Neural progenitor cell (in vitro differentiated cells): Measurements from ENCODE around the gene EGLN3. TPM values are rescaled to one million over a fixed set of nuclear protein-coding genes. Genes with fewer than 3 reads are reported as not detected.

Experiments
- DNase-seq: peaks from one replicate; pipeline ENCODE4 v3.0.0-alpha.2; 2016; ENCODE audit warnings: low spot score
- H2AFZ ChIP-seq: fragments of 200-600 bp; sonication (generic); replicated peaks from 2 replicates; pipeline ENCODE4 v1.6.1; 2016; ENCODE audit warnings: antibody characterized with exemption
- H3F3A ChIP-seq: fragments of 200-600 bp; sonication (generic); 2 replicates; pipeline ENCODE4 v1.6.1; 2016; ENCODE audit warnings: antibody characterized with exemption, low read depth
- H3K27ac ChIP-seq: fragments of 200-600 bp; sonication (generic); 2 replicates; pipeline ENCODE4 v1.5.1; 2016; ENCODE audit warnings: mild to moderate bottlenecking
- H3K27me3 ChIP-seq: fragments of 200-600 bp; sonication (generic); 2 replicates; pipeline ENCODE4 v1.6.1; 2016; ENCODE audit warnings: mild to moderate bottlenecking, moderate library complexity
- H3K36me3 ChIP-seq: fragments of 200-600 bp; sonication (generic); 2 replicates; pipeline ENCODE4 v1.5.1; 2016
- H3K4me1 ChIP-seq: fragments of 200-600 bp; sonication (generic); 2 replicates; pipeline ENCODE4 v1.6.1; 2016; ENCODE audit warnings: mixed run types
- H3K4me2 ChIP-seq: fragments of 200-600 bp; sonication (generic); 2 replicates; pipeline ENCODE4 v1.6.1; 2016
- H3K4me3 ChIP-seq: fragments of 200-600 bp; sonication (generic); 2 replicates; pipeline ENCODE4 v1.5.1; 2016
- H3K79me2 ChIP-seq: fragments of 200-600 bp; sonication (generic); 2 replicates; pipeline ENCODE4 v1.6.1; 2016; ENCODE audit warnings: low read depth
- H3K9ac ChIP-seq: fragments of 200-600 bp; sonication (generic); 2 replicates; pipeline ENCODE4 v1.6.1; 2016
- H3K9me3 ChIP-seq: fragments of 200-600 bp; sonication (generic); 2 replicates; pipeline ENCODE4 v1.5.1; 2016; ENCODE audit warnings: low read depth
- H4K20me1 ChIP-seq: fragments of 200-600 bp; sonication (generic); 2 replicates; pipeline ENCODE4 v1.6.1; 2016; ENCODE audit warnings: low read depth
- H3K27ac Mint-ChIP-seq: 3 replicates; pipeline ENCODE4 v1.8.0; 2021; ENCODE audit warnings: mixed read lengths
- H3K27me3 Mint-ChIP-seq: 2 replicates; pipeline ENCODE4 v1.8.0; 2022; ENCODE audit warnings: low read depth, mild to moderate bottlenecking, inconsistent platforms, moderate library complexity, mixed read lengths; ENCODE audit not compliant: insufficient read depth
- H3K36me3 Mint-ChIP-seq: 3 replicates; pipeline ENCODE4 v1.8.0; 2021; ENCODE audit warnings: mixed read lengths
- H3K4me1 Mint-ChIP-seq: 3 replicates; pipeline ENCODE4 v1.8.0; 2021; ENCODE audit warnings: mixed read lengths
- H3K4me3 Mint-ChIP-seq: 3 replicates; pipeline ENCODE4 v1.8.0; 2021; ENCODE audit warnings: mild to moderate bottlenecking, moderate library complexity, mixed read lengths
- H3K9me3 Mint-ChIP-seq: 3 replicates; pipeline ENCODE4 v1.8.0; 2020; ENCODE audit warnings: mixed read lengths
- EZH2 ChIP-seq: fragments of 200-600 bp; sonication (generic); IDR thresholded peaks from 2 replicates; pipeline ENCODE4 v1.6.1; 2017; ENCODE audit warnings: antibody characterized with exemption, mild to moderate bottlenecking, moderate library complexity
- EZH2phosphoT487 ChIP-seq: fragments of 200-600 bp; sonication (generic); IDR thresholded peaks from 2 replicates; pipeline ENCODE4 v1.6.1; 2017; ENCODE audit warnings: antibody characterized with exemption
- total RNA-seq: library from RNA; depleted of rRNA; stranded (reverse); fragments of >200 nt; gene quantifications from 2 replicates; pipeline ENCODE4 v1.2.3, GENCODE V29; 2015; ENCODE audit warnings: low replicate concordance
- TF ChIP-seq, protein P1 (sequence below): fragments of 200-600 bp; sonication (generic); IDR thresholded peaks from 2 replicates; pipeline ENCODE4 v1.5.1; 2017; ENCODE audit warnings: antibody characterized with exemption, mild to moderate bottlenecking

Gene EGLN3
- total RNA-seq, 1 donor from 2014 or later, result 73.5 TPM

DNA sequence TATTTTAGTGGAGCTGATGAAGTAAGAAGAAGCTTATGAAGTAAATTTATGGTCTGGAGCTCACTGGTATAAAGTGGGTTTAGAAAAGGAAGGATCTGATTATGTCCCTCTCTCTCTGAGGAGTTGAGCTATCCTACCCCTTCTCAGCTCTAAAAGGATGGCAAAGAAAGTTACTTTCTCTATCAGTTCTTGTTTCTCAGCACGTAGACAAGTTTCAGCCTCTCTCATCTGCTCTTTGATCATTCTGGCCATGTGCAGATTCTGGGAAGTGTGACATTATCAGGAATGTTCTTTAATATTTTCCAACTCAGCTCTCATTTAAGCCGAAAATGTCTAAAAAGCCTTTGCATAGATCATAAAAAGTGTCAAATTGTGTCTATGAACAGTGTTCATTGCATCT is 5.8 kb upstream of the EGLN3 start:
- TF ChIP-seq, protein P1, sequence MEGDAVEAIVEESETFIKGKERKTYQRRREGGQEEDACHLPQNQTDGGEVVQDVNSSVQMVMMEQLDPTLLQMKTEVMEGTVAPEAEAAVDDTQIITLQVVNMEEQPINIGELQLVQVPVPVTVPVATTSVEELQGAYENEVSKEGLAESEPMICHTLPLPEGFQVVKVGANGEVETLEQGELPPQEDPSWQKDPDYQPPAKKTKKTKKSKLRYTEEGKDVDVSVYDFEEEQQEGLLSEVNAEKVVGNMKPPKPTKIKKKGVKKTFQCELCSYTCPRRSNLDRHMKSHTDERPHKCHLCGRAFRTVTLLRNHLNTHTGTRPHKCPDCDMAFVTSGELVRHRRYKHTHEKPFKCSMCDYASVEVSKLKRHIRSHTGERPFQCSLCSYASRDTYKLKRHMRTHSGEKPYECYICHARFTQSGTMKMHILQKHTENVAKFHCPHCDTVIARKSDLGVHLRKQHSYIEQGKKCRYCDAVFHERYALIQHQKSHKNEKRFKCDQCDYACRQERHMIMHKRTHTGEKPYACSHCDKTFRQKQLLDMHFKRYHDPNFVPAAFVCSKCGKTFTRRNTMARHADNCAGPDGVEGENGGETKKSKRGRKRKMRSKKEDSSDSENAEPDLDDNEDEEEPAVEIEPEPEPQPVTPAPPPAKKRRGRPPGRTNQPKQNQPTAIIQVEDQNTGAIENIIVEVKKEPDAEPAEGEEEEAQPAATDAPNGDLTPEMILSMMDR, result no peak
- TF ChIP-seq EZH2 (no peak), EZH2phosphoT487 (no peak)

DNA sequence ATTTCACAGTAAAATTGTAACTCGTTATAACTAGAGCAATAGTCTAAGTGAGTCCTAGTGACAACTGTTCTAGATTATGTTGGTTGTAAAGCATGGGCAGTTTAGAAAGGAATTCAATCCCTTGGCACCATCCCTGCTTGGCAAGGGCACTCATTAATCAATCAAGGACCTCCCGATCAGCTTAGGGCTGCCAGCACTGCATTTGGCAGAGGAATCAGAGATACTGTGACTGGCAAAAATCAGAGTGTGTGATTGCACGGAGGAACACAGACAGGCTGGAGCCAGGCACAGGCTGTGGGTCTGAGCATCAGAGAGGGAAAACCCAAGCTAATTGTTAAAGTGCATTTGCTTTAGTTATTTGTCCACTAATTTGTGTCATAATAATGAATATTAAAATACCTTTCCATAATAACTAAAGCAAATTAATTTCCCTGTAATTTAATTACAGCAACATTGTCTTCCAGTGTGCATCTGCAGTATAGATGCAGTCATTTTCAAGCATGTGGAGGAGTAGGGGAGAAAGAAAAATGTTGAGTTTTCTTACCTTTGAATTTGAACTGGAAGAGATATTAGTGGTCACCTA is 3.2 kb upstream of the EGLN3 start:
- H3K27ac Mint-ChIP-seq, result no peak overlapping the region
- peaks cover 4% of the 10 kb centered on the region for H3K9me3 Mint-ChIP-seq
- no peak for TF ChIP-seq EZH2
- H3K36me3 Mint-ChIP-seq, result no peaks in the 10 kb centered on the region
- peaks cover 17% of the 10 kb centered on the region for H3K79me2 ChIP-seq
- no peak overlapping the region for H3K9ac ChIP-seq
- no peak overlapping the region for H3K4me3 ChIP-seq
- peaks cover 8% of the 10 kb centered on the region for H3K4me1 ChIP-seq
- H3K9me3 ChIP-seq, result no peaks in the 10 kb centered on the region
- peaks cover 7% of the 10 kb centered on the region for H3F3A ChIP-seq
- no peak overlapping the region for H2AFZ ChIP-seq
- H4K20me1 ChIP-seq, result peaks cover 17% of the 10 kb centered on the region
- no peak overlapping the region for H3K4me3 Mint-ChIP-seq
- H3K27ac ChIP-seq, result no peak overlapping the region
- no peaks in the 10 kb centered on the region for H3K27me3 ChIP-seq
- H3K4me2 ChIP-seq, result no peak overlapping the region
- H3K27me3 Mint-ChIP-seq, result peaks cover 7% of the 10 kb centered on the region
- no peak for DNase-seq
- H3K4me1 Mint-ChIP-seq, result peaks cover 20% of the 10 kb centered on the region
- H3K36me3 ChIP-seq, result no peaks in the 10 kb centered on the region

More for the DNA sequence above, 5.8 kb upstream of the EGLN3 start:
- Mint-ChIP-seq H3K9me3 (peaks cover 6% of the 10 kb centered on the region), H3K4me3 (no peak overlapping the region), H3K4me1 (peaks cover 6% of the 10 kb centered on the region), H3K36me3 (no peaks in the 10 kb centered on the region), H3K27ac (no peak overlapping the region), H3K27me3 (peaks cover 4% of the 10 kb centered on the region)
- Histone ChIP-seq H3K36me3 (no peaks in the 10 kb centered on the region), H3F3A (no peaks in the 10 kb centered on the region), H3K9ac (no peak overlapping the region), H3K4me3 (no peak overlapping the region), H3K9me3 (no peaks in the 10 kb centered on the region), H3K27ac (no peak overlapping the region), H4K20me1 (no peaks in the 10 kb centered on the region), H3K79me2 (no peaks in the 10 kb centered on the region), H3K27me3 (no peaks in the 10 kb centered on the region), H2AFZ (no peak overlapping the region), H3K4me2 (no peak overlapping the region), H3K4me1 (peaks cover 7% of the 10 kb centered on the region)
- DNase-seq, result no peak

DNA sequence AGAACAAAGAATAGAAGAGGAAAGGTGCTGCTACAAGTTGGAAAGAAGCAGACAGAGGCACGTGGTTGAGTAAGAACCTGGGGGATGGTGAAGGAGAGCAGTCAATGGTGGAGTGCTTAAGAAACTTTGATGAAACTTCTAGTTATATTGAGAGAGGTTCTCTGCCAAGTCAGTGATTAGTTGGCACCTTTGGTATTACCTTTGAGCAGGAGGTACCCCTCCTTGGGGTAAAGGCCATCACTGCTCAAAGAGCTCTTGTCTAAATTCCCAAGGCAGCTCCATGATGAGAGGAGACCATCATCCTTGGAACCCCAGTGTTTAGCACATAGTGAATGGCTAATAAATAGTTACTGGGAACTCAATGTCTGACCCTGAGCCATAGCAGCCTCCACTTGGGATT is 1.7 kb upstream of the EGLN3 start:
- Mint-ChIP-seq H3K4me3 (no peak overlapping the region), H3K36me3 (peaks cover 3% of the 10 kb centered on the region), H3K27me3 (peaks cover 12% of the 10 kb centered on the region), H3K9me3 (peaks cover 4% of the 10 kb centered on the region), H3K27ac (no peak overlapping the region), H3K4me1 (peaks cover 29% of the 10 kb centered on the region)
- Histone ChIP-seq H3K4me2 (no peak overlapping the region), H3K4me3 (no peak overlapping the region), H3F3A (peaks cover 7% of the 10 kb centered on the region), H3K27me3 (no peaks in the 10 kb centered on the region), H3K4me1 (peaks cover 16% of the 10 kb centered on the region), H3K9ac (no peak overlapping the region), H3K79me2 (peaks cover 33% of the 10 kb centered on the region), H3K9me3 (no peaks in the 10 kb centered on the region), H3K27ac (no peak overlapping the region), H3K36me3 (no peaks in the 10 kb centered on the region), H4K20me1 (peaks cover 32% of the 10 kb centered on the region), H2AFZ (no peak overlapping the region)
- TF ChIP-seq, protein P1, result no peak
- TF ChIP-seq EZH2phosphoT487 (no peak), EZH2 (no peak)
- DNase-seq, result no peak

DNA sequence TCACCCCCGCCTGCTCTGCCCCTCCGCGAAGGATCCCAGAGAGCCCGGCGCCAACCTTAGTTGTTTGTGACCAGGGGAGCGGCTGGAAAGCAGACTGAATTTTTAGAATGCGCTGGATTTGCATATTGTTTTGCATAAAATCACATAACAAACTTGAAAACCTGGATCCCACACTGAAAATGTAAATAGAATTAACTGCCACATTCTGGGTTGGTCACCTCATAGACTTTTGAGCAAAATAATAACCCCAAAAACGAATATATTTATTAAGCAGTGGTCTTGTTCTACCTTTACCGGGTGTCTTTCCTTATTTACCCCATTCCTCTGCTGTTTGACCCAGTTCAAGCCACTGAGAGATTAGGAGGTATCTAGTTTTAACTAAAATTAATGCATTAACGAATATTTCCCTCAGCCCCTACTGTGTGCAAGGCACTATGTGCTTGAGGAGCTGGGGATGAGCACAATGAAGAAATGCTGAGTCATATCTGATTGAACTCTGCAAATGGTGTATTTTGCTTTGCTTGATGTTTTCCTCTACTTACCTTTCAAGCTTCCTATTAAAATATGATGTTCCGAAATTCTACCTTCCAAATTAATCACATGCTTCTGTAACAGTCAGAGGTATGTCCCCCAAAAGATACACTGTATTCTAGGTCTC is 438 bp upstream of the EGLN3 start:
- Mint-ChIP-seq H3K4me1 (peaks cover 34% of the 10 kb centered on the region), H3K9me3 (peaks cover 5% of the 10 kb centered on the region), H3K27me3 (peaks cover 12% of the 10 kb centered on the region), H3K36me3 (peaks cover 6% of the 10 kb centered on the region), H3K27ac (peak overlapping the region; percentile 18), H3K4me3 (peak overlapping the region; percentile 81)
- DNase-seq, result no peak
- no peaks in the 10 kb centered on the region for H3K36me3 ChIP-seq
- H3K79me2 ChIP-seq, result peaks cover 45% of the 10 kb centered on the region
- peak overlapping the region; percentile 65 for H3K4me3 ChIP-seq
- peak overlapping the region; percentile 6 for H2AFZ ChIP-seq
- H3F3A ChIP-seq, result peaks cover 7% of the 10 kb centered on the region
- no peak overlapping the region for H3K9ac ChIP-seq
- H3K9me3 ChIP-seq, result no peaks in the 10 kb centered on the region
- TF ChIP-seq, protein P1, result no peak
- TF ChIP-seq EZH2phosphoT487 (no peak), EZH2 (no peak)
- H3K4me1 ChIP-seq, result peaks cover 28% of the 10 kb centered on the region
- H4K20me1 ChIP-seq, result peaks cover 44% of the 10 kb centered on the region
- H3K4me2 ChIP-seq, result peak overlapping the region; percentile 87
- no peaks in the 10 kb centered on the region for H3K27me3 ChIP-seq
- H3K27ac ChIP-seq, result no peak overlapping the region
